ENCODE data around the gene SLC16A5. TPM values are rescaled to one million over a fixed set of nuclear protein-coding genes. Genes with fewer than 3 reads are reported as not detected.
A peak's percentile ranks its signal among the peaks of the same experiment; 100 is the strongest.

The SLC16A5 gene
- total RNA-seq, 4 donors from 2014 or later: 65.9 to 94.6 (median 79.5) TPM

DNA sequence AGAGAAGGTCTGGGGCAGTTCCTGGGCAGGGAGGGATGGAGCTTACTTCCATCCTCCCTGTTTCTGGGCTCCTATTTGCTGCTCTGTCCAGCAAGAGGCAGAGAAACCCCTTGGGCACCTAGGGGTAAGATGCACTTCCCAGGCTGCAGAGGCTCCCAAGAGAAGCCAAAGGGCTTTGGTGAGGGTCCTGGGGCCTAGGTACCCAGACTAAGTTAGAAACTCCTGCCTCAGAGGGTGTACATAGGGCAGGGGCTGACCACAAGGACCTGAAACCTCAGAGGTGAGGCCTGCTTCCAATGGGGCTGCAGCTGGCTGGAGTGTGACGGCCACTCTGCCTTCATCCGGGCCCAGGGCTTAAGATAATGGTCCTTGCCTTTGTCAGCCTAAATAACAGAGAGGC is 20.4 kb downstream of the SLC16A5 start:
- peaks cover 6 to 27% (median 17%) of the 10 kb centered on the region in 4 donors for H3K4me1 ChIP-seq
- TF ChIP-seq, protein P1, sequence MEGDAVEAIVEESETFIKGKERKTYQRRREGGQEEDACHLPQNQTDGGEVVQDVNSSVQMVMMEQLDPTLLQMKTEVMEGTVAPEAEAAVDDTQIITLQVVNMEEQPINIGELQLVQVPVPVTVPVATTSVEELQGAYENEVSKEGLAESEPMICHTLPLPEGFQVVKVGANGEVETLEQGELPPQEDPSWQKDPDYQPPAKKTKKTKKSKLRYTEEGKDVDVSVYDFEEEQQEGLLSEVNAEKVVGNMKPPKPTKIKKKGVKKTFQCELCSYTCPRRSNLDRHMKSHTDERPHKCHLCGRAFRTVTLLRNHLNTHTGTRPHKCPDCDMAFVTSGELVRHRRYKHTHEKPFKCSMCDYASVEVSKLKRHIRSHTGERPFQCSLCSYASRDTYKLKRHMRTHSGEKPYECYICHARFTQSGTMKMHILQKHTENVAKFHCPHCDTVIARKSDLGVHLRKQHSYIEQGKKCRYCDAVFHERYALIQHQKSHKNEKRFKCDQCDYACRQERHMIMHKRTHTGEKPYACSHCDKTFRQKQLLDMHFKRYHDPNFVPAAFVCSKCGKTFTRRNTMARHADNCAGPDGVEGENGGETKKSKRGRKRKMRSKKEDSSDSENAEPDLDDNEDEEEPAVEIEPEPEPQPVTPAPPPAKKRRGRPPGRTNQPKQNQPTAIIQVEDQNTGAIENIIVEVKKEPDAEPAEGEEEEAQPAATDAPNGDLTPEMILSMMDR (IDR thresholded peaks at IDR 0.05): no peak
- TF ChIP-seq EP300 (IDR thresholded peaks at IDR 0.05; ENCODE audit: low read depth) (no peak), POLR2AphosphoS5 (IDR thresholded peaks at IDR 0.05) (no peak), POLR2A (IDR thresholded peaks at IDR 0.05) (no peak)
- H3K4me3 ChIP-seq: no peak overlapping the region
- H3K27me3 ChIP-seq: no peaks in the 10 kb centered on the region
- no peak overlapping the region for H3K27ac ChIP-seq
- in situ Hi-C loops (cut with MboI; ENCODE audit: low pct_ligation_motif_present in 1 of 4, low pct_unique_long_range_greater_than_20kb in 1 of 4, low sequenced_read_pairs in 3 of 4): no loop called here
- no peaks in the 10 kb centered on the region for H3K9me3 ChIP-seq
- intact Hi-C loops (cut with DNase I; ENCODE audit: low total_unique reads): no loop called here
- WGBS, 2 donors (ENCODE audit: low coverage in 1 of 2): 86 to 100% methylated on average over 1 to 2 of the region's 2 CpGs
- no peak for DNase-seq
- no peaks in the 10 kb centered on the region for H3K36me3 ChIP-seq

DNA sequence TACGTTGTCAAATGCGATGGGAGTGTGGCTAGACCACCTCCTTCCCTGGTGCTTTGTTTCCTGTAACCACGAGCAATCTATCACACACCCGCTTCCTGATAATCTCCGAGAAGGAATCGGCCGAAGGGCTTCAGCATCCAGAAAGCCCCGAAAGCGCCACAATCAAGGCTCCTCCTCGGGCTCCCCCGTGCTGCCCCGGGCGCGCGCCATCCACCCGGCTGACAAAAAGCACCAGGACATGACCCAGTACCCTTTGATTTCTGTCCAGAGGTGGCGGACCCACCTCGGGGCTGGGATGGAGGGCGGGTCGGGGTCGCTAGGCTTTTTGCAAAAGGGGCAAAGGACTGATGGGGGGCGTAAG is 21.3 kb downstream of the SLC16A5 start:
- no peaks in the 10 kb centered on the region for H3K27me3 ChIP-seq
- peaks cover 6 to 32% (median 22%) of the 10 kb centered on the region in 4 donors for H3K4me1 ChIP-seq
- no peaks in the 10 kb centered on the region for H3K36me3 ChIP-seq
- intact Hi-C loops (cut with DNase I; ENCODE audit: low total_unique reads): no loop called here
- TF ChIP-seq, protein P1 (IDR thresholded peaks at IDR 0.05): no peak
- TF ChIP-seq EP300 (IDR thresholded peaks at IDR 0.05; ENCODE audit: low read depth) (no peak), POLR2AphosphoS5 (IDR thresholded peaks at IDR 0.05) (no peak), POLR2A (IDR thresholded peaks at IDR 0.05) (no peak)
- peak overlapping the region in 2 of 4 donors; percentile 84 to 88 for H3K27ac ChIP-seq
- no peak for DNase-seq
- in situ Hi-C loops (cut with MboI; ENCODE audit: low pct_ligation_motif_present in 1 of 4, low pct_unique_long_range_greater_than_20kb in 1 of 4, low sequenced_read_pairs in 3 of 4): no loop called here
- no peaks in the 10 kb centered on the region for H3K9me3 ChIP-seq
- 4 to 17% methylated on average over 2 to 22 of the region's 22 CpGs for WGBS, 2 donors (ENCODE audit: low coverage in 1 of 2)
- H3K4me3 ChIP-seq: peak overlapping the region; percentile 71 to 90 (median 78)

DNA sequence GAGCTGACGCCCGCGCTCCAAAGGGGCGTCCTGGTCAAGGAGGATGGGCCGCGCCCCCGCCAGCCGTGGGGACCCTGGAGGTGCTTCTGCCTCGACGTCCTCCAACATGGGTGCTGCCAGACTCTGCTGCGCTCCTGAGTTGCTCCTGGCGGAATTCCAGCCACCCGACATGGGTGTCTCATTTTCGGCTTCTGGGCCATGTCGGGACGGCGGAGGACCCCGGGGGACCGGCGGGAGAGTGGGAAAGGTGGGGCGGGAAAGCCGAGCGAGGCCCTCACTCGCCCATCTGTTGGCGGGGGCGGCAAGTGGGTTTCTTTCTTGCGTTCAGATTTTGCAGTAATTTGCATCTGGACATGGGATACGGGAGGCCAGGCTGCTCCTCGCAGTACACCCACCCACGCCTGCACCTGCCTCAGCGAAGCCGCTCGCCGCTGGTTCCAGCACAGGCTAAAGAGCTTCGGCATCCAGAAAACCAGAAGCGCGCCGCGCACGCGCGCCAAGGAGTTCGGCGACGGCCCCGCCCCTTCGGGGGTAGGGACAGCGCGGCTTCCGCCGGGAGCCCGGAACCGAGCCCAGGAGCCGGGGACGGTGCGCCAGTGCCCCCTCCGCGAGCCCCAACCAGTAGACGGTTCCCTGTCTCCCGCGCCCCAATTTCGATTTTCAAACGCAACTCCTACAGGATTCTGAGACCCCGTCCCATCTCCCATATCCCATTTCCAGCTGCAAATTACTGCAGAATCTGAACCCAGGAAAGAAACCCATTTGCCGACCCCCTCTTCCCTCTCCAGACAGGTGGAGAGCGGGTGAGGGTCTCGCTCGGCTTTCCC is 21.9 kb downstream of the SLC16A5 start, which contains the start of gene ARMC7:
ARMC7 (plus strand) TSS at position 563 of the 827 bp plus-strand sequence. CDS start 320 bp downstream, outside the sequence.
- Histone ChIP-seq H3K9me3 (no peaks in the 10 kb centered on the region), H3K27ac (peak within 1 kb of the TSS; percentile 84 to 88 (median 86)), H3K4me1 (peaks cover 6 to 38% (median 25%) of the 10 kb centered on the region in 4 donors), H3K4me3 (peak within 1 kb of the TSS; percentile 71 to 90 (median 78)), H3K36me3 (no peaks in the 10 kb centered on the region), H3K27me3 (no peaks in the 10 kb centered on the region)
- peak; percentile 95 for DNase-seq
- TF ChIP-seq POLR2AphosphoS5 (IDR thresholded peaks at IDR 0.05): peak; percentile 84 to 92 (median 84)
- TF ChIP-seq, protein P1 (IDR thresholded peaks at IDR 0.05): peak in 1 of 5 experiments; percentile 3
- no peak for TF ChIP-seq EP300 (IDR thresholded peaks at IDR 0.05; ENCODE audit: low read depth)
- peak; percentile 88 for TF ChIP-seq POLR2A (IDR thresholded peaks at IDR 0.05)
- in situ Hi-C loops (cut with MboI; ENCODE audit: low pct_ligation_motif_present in 1 of 4, low pct_unique_long_range_greater_than_20kb in 1 of 4, low sequenced_read_pairs in 3 of 4): loop anchor here (10.0 kb wide), 2 partner anchors 65 to 95 kb away; partner anchors contain the start of gene NUP85 (in 1 of the 4)
- 0 to 1% methylated on average over 17 to 55 of the region's 68 CpGs for WGBS, 2 donors (ENCODE audit: low coverage in 1 of 2)
- intact Hi-C loops (cut with DNase I; ENCODE audit: low total_unique reads): loop anchor here (5.0 to 10.0 kb wide), 3 partner anchors 63 to 295 kb away; partner anchors contain the start of gene GRB2

DNA sequence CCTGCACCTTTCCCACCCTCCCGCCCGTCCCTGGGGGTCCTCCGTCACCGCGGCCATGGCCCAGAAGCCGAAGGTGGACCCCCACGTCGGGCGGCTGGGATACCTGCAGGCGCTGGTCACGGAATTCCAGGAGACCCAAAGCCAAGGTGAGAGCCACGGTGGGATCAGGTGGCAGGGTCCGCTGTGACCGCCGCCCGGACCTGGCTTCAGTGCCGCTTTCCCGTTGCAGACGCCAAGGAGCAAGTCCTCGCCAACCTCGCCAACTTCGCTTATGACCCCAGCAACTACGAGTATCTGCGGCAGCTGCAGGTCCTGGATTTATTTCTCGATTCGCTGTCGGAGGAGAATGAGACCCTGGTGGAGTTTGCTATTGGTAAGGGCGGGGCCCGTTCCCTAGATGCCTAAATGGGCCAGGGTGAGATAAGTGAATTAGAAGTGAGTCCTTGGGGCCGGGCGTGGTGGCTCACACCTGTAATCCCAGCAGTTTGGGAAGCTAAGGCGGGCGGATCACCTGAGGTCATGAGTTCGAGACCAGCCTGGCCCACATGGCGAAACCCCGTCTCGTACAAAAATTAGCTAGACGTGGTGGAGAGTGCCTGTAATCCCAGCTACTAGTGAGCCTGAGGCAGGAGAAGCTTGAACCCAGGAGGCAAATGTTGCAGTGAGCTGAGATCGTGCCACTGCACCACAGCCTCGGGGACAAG is 22.6 kb downstream of the SLC16A5 start:
- in situ Hi-C loops (cut with MboI; ENCODE audit: low pct_ligation_motif_present in 1 of 4, low pct_unique_long_range_greater_than_20kb in 1 of 4, low sequenced_read_pairs in 3 of 4): loop anchor here (10.0 kb wide), 2 partner anchors 64 to 94 kb away; partner anchors contain the start of gene NUP85 (in 1 of the 4)
- H3K27me3 ChIP-seq: no peaks in the 10 kb centered on the region
- DNase-seq: peak; percentile 51
- peak overlapping the region; percentile 71 to 90 (median 78) for H3K4me3 ChIP-seq
- H3K4me1 ChIP-seq: peaks cover 11 to 43% (median 32%) of the 10 kb centered on the region in 4 donors
- 19% methylated on average over 38 of the region's 40 CpGs; no CpG with 5 or more reads in 1 of the 2 donors for WGBS, 2 donors (ENCODE audit: low coverage in 1 of 2)
- no peaks in the 10 kb centered on the region for H3K36me3 ChIP-seq
- TF ChIP-seq POLR2AphosphoS5 (IDR thresholded peaks at IDR 0.05) (no peak), POLR2A (IDR thresholded peaks at IDR 0.05) (no peak), EP300 (IDR thresholded peaks at IDR 0.05; ENCODE audit: low read depth) (no peak)
- TF ChIP-seq, protein P1 (IDR thresholded peaks at IDR 0.05): no peak
- peak overlapping the region; percentile 84 to 88 (median 86) for H3K27ac ChIP-seq
- H3K9me3 ChIP-seq: no peaks in the 10 kb centered on the region
- intact Hi-C loops (cut with DNase I; ENCODE audit: low total_unique reads): loop anchor here (5.0 to 10.0 kb wide), 3 partner anchors 62 to 294 kb away; partner anchors contain the start of gene GRB2
